SIG-M5 treated with dmso at 0.1 percent for 504 hours (cell line): ENCODE measurements around the gene NRG2.

Experiments used
- DNase-seq: peaks from one replicate; lab custom pipeline; 2025; ENCODE audit not compliant: unreplicated experiment; lab: John Stamatoyannopoulos, UW

The NRG2 gene

GRCh38 chr5:139798883-139799282 lies 244.2 kb downstream of the NRG2 start:
- DNase-seq, result no peak

DNA sequence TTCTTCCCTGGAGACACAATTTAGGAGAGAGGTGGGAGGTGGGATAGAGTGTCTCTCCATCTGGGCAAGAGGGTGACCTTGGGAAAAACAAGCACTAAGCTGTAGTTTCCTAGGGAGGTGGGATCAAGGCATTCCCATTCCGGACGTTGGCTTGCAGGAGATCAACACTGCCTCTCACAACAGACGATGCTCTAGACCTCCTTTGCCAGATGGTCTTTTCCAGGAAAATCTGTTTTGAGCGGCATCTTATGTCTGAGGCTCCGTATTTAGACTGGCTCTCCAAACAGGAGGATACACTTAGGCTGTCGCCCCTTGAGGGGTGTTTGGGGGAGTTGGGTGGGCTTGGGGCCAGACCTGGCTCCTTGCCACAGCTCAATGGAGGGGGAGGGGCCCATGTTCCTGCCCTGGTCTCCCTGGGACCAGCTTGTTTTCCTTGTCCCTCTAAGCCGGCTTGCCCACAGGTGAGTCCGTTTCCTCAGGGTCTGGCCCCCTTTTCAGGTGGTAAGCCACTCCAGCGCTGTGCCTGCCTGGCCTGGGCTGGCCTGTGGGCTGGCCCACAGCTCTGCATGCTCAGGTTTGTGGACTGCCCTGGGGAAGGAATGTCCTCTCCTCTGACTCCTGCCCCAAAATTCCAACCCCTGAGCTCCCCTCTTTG lies 245.1 kb downstream of the NRG2 start:
- no peak for DNase-seq

- no peak for DNase-seq
These were observed 245.8 kb downstream of the NRG2 start for GRCh38 chr5:139797335-139797734.
